Measurements from ENCODE around the gene MLXIPL.
"Not testable (repeated sequence)": the region's sequence is repeated elsewhere in the genome, so short reads cannot be mapped to it uniquely, and the experiment has no call there.

The MLXIPL gene

GRCh38 chr7:73626814-73627213, 2.5 kb upstream of the MLXIPL start:
- no peak overlapping the region for H3K27ac ChIP-seq
- no peak for TF ChIP-seq CTCF (IDR thresholded peaks at IDR 0.05)
- DNase-seq (ENCODE audit: low spot score), result no peak
- no peak overlapping the region for H3K4me3 ChIP-seq

GRCh38 chr7:73625276-73625675, 954 bp upstream of the MLXIPL start:
- no peak for DNase-seq (ENCODE audit: low spot score)
- TF ChIP-seq CTCF (IDR thresholded peaks at IDR 0.05), result no peak
- H3K27ac ChIP-seq, result no peak overlapping the region

GRCh38 chr7:73624669-73625001, 313 bp upstream of the MLXIPL start:
- DNase-seq (ENCODE audit: low spot score), result no peak
- H3K27ac ChIP-seq, result no peak overlapping the region
- H3K4me3 ChIP-seq, result peak overlapping the region; percentile 63
- TF ChIP-seq CTCF (IDR thresholded peaks at IDR 0.05), result no peak

More at GRCh38 chr7:73625276-73625675, 954 bp upstream of the MLXIPL start:
- H3K4me3 ChIP-seq, result no peak overlapping the region

- peak overlapping the region; percentile 63 for H3K4me3 ChIP-seq
- TF ChIP-seq CTCF (IDR thresholded peaks at IDR 0.05), result no peak
- no peak for DNase-seq (ENCODE audit: low spot score)
- peak overlapping the region in 1 of 2 donors; percentile 3 for H3K27ac ChIP-seq
These were observed 1.2 kb downstream of the MLXIPL start for GRCh38 chr7:73622909-73623797.

GRCh38 chr7:73622527-73622908, 1.8 kb downstream of the MLXIPL start:
- no peak for DNase-seq (ENCODE audit: low spot score)
- no peak overlapping the region for H3K27ac ChIP-seq
- TF ChIP-seq CTCF (IDR thresholded peaks at IDR 0.05), result no peak
- peak overlapping the region; percentile 63 for H3K4me3 ChIP-seq

- Histone ChIP-seq H3K4me3 (no peak overlapping the region), H3K27ac (no peak overlapping the region)
- no peak for TF ChIP-seq CTCF (IDR thresholded peaks at IDR 0.05)
- DNase-seq (ENCODE audit: low spot score), result no peak
These were observed 2.9 kb downstream of the MLXIPL start for GRCh38 chr7:73621168-73622063.

- not testable (repeated sequence) for H3K4me3 ChIP-seq; H3K27ac ChIP-seq; DNase-seq (ENCODE audit: low spot score)
These were observed 4.9 kb downstream of the MLXIPL start for GRCh38 chr7:73619394-73619793.

All from coronary artery (tissue), 2 donors.